Fibroblast of skin of left biceps (primary cell): ENCODE data around the gene SEPTIN10.
"Not testable (repeated sequence)": the region's sequence is repeated elsewhere in the genome, so short reads cannot be mapped to it uniquely, and the experiment has no call there.

ENCODE experiments used
- DNase-seq, 2 experiments: peaks; one replicate each; pipeline ENCODE4 v3.0.0-alpha.2; 2013; ENCODE audit warnings: low read depth in 2 of 2

The SEPTIN10 gene

GRCh38 chr2:109545828-109546713, 67.7 kb downstream of the SEPTIN10 start:
- DNase-seq, result peak; percentile 15 to 20

- no peak for DNase-seq
Observed at GRCh38 chr2:109542384-109542783, 71.4 kb downstream of the SEPTIN10 start.

GRCh38 chr2:109538546-109538945, 75.2 kb downstream of the SEPTIN10 start:
- DNase-seq, result no peak

DNA sequence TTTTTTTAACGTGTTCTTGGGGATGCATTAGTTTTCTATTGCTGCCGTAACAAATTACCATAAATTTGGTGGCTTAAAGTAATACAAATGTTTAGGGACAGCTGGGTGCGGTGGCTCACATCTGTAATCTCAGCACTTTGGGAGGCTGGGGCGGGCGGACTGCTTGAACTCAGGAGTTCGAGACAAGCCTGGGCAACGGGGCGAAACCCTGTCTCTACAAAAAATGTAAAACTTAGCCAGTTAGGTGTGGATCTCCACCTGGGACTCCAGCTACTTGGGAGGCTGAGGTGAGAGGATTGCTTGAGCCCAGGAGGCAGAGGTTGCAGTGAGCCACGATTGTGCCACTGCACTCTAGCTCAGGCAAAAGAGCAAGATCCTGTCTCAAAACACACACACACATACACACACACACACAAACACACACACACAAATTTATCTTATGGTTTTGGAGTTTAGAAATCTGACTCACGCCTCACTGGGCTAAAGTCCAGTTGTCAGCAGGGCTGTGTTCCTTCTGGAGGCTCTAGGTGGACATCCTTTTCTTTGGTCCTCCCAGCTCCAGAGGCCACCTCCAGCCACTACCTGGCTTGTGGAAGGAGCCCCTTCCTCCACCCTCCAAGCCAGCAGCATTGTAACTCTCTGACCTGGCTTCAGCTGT, 76.1 kb downstream of the SEPTIN10 start:
- no peak for DNase-seq

- DNase-seq, result not testable (repeated sequence)
Observed at GRCh38 chr2:109536556-109536955, 77.2 kb downstream of the SEPTIN10 start.

GRCh38 chr2:109535217-109535946, 78.4 kb downstream of the SEPTIN10 start:
- DNase-seq, result no peak

GRCh38 chr2:109533823-109534222, 79.9 kb downstream of the SEPTIN10 start:
- no peak for DNase-seq

DNA sequence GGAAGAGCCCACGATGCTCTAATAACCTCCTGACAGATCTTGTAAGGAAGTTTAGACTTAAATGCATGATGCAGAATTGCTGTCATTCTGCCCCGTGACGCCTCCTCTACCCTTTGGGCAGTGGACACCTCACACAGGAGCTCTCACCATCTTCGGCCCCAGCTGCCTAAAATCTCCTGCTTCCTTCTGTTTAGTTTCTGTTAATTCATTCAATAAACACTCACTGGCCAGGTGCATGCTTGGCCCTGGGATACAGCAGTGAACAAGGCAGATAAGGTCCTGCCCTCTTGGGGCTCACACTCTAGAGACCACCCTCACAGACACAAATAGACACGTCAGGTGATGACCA, 81.1 kb downstream of the SEPTIN10 start:
- no peak for DNase-seq

DNA sequence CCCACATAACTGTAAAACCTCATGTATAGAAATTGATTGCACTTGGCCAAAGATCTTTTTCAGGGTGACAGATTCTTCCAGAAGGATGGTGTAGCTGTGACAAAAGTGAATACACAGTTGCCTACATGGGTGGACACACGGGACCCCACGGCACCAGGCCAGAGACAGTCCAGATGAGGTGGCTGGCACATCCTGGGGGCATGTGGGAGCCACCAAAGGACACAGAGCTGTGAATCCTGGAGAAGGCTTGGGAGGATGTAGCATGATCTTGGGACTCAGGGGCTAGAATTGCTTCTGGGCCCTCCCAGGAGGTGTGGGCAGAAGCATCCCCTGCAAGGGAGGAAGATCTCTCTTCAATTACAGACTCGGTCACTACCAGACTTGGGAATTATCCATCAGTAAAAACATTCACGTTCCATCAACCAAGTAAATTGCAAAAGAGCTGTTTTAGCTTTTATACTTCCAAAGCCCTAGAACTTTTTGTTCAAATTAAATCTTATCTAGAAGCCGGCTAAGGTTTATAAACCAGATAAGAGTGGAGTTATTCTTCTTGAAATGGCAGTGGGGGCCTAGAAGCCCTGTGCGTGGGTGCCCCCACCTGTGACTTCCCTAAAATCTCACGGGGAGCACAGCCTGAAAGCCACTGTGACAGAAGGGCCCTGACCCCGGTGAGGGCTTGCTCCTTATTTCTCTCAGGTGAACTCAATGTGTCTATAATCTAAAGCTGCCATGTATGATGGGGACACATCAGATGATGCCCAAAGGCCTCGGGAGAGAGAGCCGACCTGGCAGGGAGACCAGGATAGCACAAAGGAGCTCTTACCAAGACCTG, 81.7 kb downstream of the SEPTIN10 start:
- no peak for DNase-seq

DNA sequence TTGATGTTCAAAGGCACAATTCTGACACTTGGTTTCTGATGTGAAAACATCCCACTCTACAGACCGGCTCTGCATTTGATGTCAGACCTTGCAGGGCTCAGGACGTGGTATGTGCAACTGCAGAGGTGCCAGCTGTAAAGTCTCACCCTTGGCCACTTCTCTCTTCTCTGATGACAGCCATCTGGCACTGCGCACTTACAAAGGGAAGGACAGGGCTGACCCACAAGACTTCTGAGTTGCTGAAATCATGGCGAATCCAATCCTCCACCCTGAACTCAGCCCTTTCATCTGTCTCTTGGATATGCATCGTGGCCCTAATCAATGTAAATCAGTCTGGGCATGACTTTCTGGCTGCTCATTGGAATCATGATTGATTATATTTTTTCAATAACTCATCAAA, 82.5 kb downstream of the SEPTIN10 start:
- no peak for DNase-seq

GRCh38 chr2:109530712-109531111, 83.1 kb downstream of the SEPTIN10 start:
- no peak for DNase-seq

DNA sequence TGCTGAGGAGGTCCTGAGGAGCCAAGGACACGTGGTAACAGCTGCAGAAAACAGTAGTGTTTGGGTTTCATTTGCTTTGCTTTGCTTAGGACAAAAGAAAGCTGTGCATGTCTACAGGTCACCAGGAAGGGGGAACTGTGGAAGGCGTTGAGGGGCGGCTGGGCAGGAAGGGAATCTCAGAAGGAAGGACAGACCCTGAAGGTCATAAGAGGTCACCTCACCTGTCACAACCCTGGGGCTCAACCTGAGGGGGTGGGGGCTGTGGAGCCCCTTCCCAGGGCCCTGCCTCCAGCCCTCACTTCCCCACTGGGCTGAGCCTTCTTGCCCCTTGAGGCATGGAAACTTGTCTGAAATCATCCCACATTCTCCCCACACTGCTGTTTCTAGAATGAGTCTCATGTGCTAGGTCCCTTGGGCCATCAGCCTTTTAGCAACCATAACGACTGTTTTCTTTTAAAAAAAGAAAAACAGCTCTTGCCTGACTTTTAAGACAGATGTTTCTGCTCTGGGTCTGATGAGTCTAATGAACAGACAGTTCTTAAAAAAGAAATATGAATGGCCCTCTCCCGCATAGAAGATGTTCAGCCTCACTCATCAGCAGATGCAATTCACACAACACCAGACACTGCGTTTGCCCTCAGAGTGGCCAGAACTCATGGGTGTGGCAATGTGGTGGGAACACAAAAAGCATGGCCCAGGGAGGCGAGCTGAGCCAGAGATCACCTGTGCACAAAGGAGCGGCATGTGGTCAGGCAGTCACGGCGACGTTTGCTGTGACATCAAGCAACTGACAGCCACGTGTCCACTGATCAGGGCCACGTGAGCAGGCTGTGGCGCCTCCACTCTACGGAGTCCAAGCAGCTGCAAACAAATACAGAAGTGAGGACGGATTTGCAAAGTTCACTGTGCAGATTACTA, 84.0 kb downstream of the SEPTIN10 start:
- no peak for DNase-seq

GRCh38 chr2:109528811-109529501, 84.8 kb downstream of the SEPTIN10 start:
- DNase-seq, result no peak

DNA sequence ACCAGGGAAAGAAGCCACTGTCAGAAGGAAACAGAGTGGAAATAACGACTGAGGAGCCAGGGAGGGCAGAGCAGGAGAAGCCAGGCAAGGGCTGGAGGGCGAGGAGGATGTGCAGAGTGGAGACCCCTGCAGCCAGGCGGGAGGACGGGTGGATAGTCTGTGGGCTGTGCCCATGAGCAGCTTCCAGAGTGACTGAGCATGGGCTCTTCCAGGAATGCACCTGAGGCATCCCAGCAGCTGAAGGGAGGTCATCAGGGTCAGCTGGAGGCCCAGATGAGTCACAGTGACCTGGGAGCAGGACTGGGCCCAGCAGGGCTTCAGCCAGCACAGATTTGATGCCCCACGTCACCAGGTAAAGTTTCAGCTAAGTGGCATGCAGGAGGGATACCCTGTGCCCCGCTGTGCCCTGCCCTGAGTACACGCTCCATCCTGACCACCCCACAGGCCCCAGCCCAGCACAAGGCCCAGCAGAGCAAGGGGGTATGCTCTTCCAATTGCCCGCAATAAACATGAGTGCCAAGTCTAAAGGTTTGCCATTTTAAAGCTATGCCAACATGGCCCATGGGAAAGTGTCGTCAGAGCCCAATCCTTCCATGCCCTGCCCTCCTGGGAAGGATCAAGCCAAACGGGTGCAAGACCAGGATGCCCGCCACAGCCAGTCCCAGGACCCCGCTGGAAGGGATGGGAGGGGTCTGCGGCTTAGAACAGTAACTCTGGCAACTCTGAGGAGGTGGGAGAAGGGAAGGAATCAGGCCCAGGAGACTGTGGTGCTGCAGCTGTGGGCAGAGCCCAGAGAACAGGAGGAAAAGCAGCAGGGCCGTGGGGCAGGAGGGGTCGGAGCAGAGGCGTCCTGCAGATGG, 85.7 kb downstream of the SEPTIN10 start:
- no peak for DNase-seq

GRCh38 chr2:109527079-109527478, 86.7 kb downstream of the SEPTIN10 start:
- DNase-seq, result no peak

- DNase-seq, result no peak
Observed at GRCh38 chr2:109526442-109526970, 87.3 kb downstream of the SEPTIN10 start.

GRCh38 chr2:109525836-109526235, 87.9 kb downstream of the SEPTIN10 start:
- DNase-seq, result no peak

- DNase-seq, result no peak
Observed at GRCh38 chr2:109523536-109524361, 90.0 kb downstream of the SEPTIN10 start.
